ENCODE data around the gene TMEM63C.

GRCh38 chr14:77270361-77271112, 88.9 kb downstream of the TMEM63C start:
- TF ChIP-seq CTCF (IDR thresholded peaks at IDR 0.05) (no peak), POLR2A (IDR thresholded peaks at IDR 0.05) (no peak)
